Urinary bladder (tissue), 4 donors: ENCODE data around the gene TSPY2. TPM values are rescaled to one million over a fixed set of nuclear protein-coding genes. Genes with fewer than 3 reads are reported as not detected.
"Not testable (repeated sequence)": the region's sequence is repeated elsewhere in the genome, so short reads cannot be mapped to it uniquely, and the experiment has no call there.

Source experiments
- DNase-seq: peaks from one replicate; pipeline ENCODE4 v3.0.0-alpha.2; 2015; ENCODE audit errors: extremely low spot score
- H3K27ac ChIP-seq: one replicate; pipeline ENCODE4 v1.5.1; 2013; ENCODE audit warnings: low read depth, mild to moderate bottlenecking, moderate library complexity
- H3K36me3 ChIP-seq: one replicate; pipeline ENCODE4 v1.6.1; 2013; ENCODE audit warnings: mild to moderate bottlenecking, moderate library complexity; ENCODE audit not compliant: insufficient read depth
- H3K4me1 ChIP-seq: one replicate; pipeline ENCODE4 v1.6.1; 2013; ENCODE audit warnings: mild to moderate bottlenecking, moderate library complexity; ENCODE audit not compliant: insufficient read depth
- H3K4me3 ChIP-seq: one replicate; pipeline ENCODE4 v1.5.1; 2013; ENCODE audit warnings: low read depth, low read length
- WGBS: extraction: QIAGEN DNeasy Blood & Tissue Kit; methylation state at CpG from one replicate; pipeline ENCODE4 v1.1.7; 2013; 5-methylcytosine and 5-hydroxymethylcytosine counted together
- polyA plus RNA-seq: library from polyadenylated mRNA; stranded (reverse); fragments of 200-250 nt; gene quantifications from one replicate; pipeline ENCODE4 v1.2.3, GENCODE V29; 2013
- total RNA-seq: library from RNA; depleted of rRNA; stranded (reverse); fragments of >200 nt; gene quantifications from one replicate; pipeline ENCODE4 v1.2.3, GENCODE V29; 2014
- donor health status: healthy with polysubstance abuse.
- donor health status: healthy.

The TSPY2 gene, protein sequence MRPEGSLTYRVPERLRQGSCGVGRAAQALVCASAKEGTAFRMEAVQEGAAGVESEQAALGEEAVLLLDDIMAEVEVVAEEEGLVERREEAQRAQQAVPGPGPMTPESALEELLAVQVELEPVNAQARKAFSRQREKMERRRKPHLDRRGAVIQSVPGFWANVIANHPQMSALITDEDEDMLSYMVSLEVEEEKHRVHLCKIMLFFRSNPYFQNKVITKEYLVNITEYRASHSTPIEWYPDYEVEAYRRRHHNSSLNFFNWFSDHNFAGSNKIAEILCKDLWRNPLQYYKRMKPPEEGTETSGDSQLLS
- total RNA-seq = not detected
- polyA plus RNA-seq = not detected

DNA sequence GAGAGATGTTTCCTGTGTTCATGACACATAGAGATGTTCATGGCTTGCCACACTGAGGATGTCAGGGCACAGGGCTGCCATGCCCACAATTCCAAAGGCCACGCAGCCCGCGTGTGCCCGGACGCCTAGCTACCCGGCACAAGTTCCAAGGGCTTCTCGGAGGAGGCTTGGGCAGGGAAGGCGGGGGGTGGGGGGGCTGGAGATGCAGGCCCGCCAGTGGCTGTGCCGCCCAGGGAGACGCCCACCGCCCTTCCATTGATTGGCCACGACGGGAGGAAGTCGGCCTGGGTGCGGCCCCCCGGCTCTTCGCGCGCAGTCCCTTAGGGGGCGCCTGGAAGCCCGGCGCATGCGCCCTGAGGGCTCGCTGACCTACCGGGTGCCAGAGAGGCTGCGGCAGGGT lies at the start of gene TSPY2:
TSS of gene TSPY2 (plus strand) at position 301 of the 400 bp plus-strand sequence. CDS start at position 347, 46 bp downstream.
- H3K4me3 ChIP-seq, H3K36me3 ChIP-seq, H3K4me1 ChIP-seq, H3K27ac ChIP-seq, DNase-seq: not testable (repeated sequence)
- 88% methylated on average over 12 of the region's 27 CpGs for WGBS

DNA sequence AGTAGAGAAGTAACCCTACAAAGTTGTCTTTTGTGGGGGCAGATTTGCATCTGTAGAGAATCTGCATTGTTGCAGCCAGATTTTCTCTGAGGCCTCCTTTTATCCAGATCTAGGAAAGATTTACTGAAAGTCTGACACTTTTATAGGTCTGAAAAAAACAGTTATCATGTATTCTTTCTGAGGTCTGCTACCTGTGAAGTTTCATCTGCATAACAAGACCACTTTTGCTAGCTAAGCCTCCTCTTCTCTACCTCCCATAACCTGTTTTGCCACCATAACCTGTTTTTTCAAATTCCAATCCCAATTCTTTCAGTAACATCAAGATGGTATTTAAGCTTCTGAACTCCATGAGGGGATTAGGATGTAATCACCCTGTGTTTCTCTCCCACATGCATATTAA lies 36.5 kb upstream of the TSPY2 start:
- H3K4me3 ChIP-seq, H3K4me1 ChIP-seq, H3K27ac ChIP-seq, DNase-seq, H3K36me3 ChIP-seq: not testable (repeated sequence)

DNA sequence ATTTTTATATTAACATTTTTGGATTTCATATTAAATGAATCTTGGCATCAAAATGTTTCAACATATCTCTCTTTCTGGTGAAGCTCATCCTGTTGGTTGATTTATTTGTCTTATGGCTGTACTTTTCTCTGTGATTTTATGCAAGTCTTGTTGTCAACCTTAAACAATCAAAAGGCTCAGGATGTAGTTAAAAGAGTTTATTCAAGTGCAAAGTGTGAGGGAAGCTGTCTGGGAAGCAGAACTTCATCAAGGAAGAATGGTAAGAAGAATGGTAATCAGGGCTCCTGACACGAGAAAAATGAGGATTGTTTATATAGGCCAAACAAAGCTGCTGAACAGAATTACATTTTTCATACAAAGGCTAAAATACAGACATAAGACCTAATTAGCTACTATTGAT lies 29.0 kb upstream of the TSPY2 start:
- DNase-seq, H3K4me3 ChIP-seq, H3K4me1 ChIP-seq, H3K27ac ChIP-seq, H3K36me3 ChIP-seq: not testable (repeated sequence)
- 3% methylated on average over 1 of the region's 1 CpG for WGBS

DNA sequence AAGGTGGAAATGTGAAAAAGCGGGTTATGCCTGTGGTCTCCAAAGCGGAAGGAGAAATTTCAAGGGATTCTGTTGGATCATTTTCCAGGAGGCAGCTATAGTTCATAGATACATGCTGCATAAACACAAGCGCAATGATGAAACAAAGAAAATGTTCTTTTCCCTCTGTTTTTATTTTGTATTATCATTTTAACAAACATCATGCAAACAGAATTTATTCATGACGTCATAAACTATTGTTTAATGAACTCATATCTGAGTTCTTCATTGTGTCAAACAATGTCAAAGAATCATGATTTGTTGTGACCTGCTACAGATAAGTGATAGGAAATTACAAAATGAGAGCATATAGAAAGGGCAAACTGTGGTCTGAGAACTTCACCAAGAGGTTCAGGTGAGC lies 23.8 kb downstream of the TSPY2 start:
- H3K4me3 ChIP-seq, H3K27ac ChIP-seq, H3K4me1 ChIP-seq, DNase-seq, H3K36me3 ChIP-seq: not testable (repeated sequence)
- WGBS = 67% methylated on average over 2 of the region's 4 CpGs
